Cardiac septum (tissue), 1 donor: Measurements from ENCODE around the gene YAF2. TPM values are rescaled to one million over a fixed set of nuclear protein-coding genes. Genes with fewer than 3 reads are reported as not detected.

Source experiments
- DNase-seq: peaks from one replicate; pipeline ENCODE4 v3.0.0-alpha.2; 2020; ENCODE audit warnings: low spot score
- intact Hi-C: fragments of 100-400 bp; cut with DNase I; formaldehyde crosslinking; loops from one replicate; pipeline ENCODE4 v1.14.0; 2022
- total RNA-seq: library from RNA; stranded (reverse); fragmentation: NEBNext Ultra II Directional; extraction: Animal tissue kit (Norgen Biotek cat#: 25700); gene quantifications from one replicate; pipeline ENCODE4 v1.2.1, GENCODE V29; 2021
- donor health status: DM: no; HTN: no; CAD: no.

Gene YAF2
- total RNA-seq, 1 donor from 2014 or later, result 84.8 TPM

GRCh38 chr12:42163913-42164312, 74.1 kb downstream of the YAF2 start:
- intact Hi-C loops, result no loop called here
- no peak for DNase-seq

DNA sequence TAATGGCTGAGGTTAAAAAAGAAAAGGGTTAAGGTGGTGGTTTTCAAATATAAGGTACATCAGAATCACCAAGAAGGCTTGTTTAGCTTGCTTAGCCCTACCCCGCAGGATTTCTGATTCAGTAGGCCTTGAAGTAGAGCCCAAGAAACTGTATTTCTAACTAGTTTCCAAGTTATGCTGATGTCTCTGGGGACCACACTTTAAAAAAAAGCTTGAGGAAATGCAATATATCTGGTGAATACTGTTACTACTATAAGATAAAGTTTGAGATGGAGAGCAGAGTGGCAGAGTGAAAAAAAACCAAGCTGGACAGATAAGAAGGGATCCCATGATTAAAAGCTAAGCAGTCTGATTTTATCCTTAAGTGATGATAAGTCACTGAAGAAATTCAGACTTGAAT, 75.1 kb downstream of the YAF2 start:
- no peak for DNase-seq
- intact Hi-C loops, result no loop called here

DNA sequence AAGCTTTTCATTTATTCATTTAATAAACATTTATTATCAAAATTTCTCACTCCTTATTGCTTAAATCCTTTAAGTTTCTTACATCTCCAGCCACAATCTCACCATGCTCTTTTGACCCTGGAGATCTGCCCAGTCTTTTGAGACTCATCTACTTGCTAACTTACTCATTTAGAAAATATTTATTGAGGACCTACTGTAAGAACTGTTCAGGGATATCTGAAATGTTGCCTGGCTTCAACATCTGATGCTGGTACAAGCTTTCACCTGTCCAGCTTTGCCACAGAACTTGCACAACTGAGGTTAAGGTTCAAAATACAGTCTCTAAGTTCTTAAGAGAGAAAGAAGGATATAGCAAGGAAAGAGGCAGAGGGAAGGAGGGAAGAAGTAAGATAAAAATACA, 75.9 kb downstream of the YAF2 start:
- intact Hi-C loops, result no loop called here
- DNase-seq, result no peak

GRCh38 chr12:42161529-42161928, 76.5 kb downstream of the YAF2 start:
- no peak for DNase-seq
- intact Hi-C loops, result no loop called here

GRCh38 chr12:42156232-42156631, 81.8 kb downstream of the YAF2 start:
- DNase-seq, result no peak
- intact Hi-C loops, result no loop called here

DNA sequence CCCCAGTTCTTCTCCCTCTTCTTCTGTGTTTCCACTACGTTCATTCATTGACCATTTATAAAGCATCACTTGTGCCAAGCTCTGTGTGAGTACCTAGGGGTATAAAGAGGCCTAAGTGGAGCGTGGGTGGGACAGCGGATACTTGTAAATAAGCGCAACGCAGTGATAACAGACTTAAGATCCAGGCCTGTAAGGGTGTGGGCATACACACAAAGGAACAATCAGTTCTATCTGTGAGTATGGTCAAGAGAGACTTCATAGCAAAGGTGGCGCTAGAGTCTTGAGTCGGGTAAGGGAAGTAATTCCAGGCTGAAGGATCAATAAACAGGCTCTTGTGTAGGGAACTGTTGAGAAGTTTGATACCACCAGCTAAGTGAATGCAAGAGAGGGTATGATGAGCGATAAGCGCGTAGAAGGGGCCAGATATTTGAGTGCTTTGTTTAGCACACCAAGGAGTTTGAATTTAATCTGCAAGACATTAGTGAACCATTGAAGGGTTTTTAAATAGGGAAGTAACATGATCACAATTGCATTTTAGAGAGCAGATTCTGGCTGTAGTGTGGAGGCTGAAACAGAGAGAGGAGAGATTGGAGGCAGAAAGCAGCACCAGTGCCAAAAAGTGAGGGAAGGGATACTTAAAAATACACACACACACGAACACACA, 92.4 kb downstream of the YAF2 start:
- DNase-seq, result no peak
- intact Hi-C loops, result loop anchor here (2.0 to 10.0 kb wide), 3 partner anchors 91 to 419 kb away; no protein-coding TSS in a partner anchor

DNA sequence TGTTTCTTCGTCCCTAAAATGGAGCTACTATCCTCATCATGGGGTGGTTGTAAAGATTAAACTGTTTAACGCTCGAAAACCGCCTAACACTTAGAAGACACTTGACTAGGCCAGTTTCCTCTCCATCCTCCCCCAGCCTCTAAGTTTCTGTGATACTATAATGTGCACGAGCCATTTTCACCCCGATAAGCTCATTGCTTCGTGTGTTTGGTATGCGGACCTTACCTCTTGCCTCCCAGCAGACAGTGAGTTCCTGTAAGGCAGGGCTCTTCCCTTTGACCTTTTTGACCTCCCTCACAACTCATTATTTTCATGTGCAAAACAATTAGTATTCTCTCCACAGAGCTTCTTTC, 92.9 kb downstream of the YAF2 start:
- no peak for DNase-seq
- intact Hi-C loops, result loop anchor here (2.0 to 10.0 kb wide), 3 partner anchors 92 to 420 kb away; no protein-coding TSS in a partner anchor

DNA sequence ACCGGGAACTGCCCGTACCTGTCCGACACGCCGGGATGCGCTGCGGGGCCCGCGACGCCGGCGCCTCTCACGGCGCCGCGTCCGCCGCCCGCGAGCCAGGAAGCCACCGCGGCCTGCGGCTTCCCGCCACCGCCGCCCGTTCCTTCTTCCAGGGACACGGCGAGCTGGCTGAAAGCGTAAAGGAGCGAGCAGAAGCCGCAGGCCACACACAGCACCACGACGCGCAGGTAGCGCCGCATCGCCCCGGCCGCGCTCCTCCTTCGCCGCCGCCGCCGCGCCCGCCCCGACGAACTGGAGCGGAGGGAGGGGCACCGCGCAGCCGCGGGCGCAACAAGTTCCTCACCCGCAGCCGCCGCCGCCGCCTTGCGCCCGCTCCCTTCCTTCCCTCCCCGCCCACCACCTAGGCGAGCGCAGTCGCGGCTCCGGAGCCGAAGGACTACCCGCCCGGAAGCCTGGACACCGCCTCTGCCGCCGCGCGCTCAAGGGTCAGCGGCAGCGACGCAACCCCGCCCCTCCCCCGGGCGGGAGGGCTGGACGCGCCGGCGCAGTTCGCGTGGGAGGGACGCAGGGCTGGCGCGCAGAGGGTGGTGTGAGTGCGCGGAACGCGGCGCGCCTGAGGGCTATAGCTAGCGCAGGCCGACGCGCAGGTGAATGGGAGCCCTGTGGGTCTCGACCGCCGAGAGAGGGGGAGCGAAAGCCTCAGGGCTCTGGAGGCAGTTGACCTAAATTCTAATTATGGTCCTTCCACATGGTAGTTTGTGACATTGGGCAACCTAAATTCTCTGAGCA, 93.4 kb downstream of the YAF2 start, which contains the start of gene GXYLT1:
Gene GXYLT1, minus strand, starts transcription at position 467 of the 789 bp plus-strand sequence. Its CDS starts 228 bp downstream, at position 239.
- intact Hi-C loops, result loop anchor here (2.0 to 10.0 kb wide), 4 partner anchors 92 to 420 kb away; partner anchors contain the start of genes PPHLN1 and ZCRB1
- DNase-seq, result peak; percentile 96

- intact Hi-C loops, result loop anchor here (2.0 to 10.0 kb wide), 4 partner anchors 93 to 421 kb away; partner anchors contain the start of genes PPHLN1 and ZCRB1
- DNase-seq, result no peak
Measured at GRCh38 chr12:42144158-42144407, 94.0 kb downstream of the YAF2 start.

DNA sequence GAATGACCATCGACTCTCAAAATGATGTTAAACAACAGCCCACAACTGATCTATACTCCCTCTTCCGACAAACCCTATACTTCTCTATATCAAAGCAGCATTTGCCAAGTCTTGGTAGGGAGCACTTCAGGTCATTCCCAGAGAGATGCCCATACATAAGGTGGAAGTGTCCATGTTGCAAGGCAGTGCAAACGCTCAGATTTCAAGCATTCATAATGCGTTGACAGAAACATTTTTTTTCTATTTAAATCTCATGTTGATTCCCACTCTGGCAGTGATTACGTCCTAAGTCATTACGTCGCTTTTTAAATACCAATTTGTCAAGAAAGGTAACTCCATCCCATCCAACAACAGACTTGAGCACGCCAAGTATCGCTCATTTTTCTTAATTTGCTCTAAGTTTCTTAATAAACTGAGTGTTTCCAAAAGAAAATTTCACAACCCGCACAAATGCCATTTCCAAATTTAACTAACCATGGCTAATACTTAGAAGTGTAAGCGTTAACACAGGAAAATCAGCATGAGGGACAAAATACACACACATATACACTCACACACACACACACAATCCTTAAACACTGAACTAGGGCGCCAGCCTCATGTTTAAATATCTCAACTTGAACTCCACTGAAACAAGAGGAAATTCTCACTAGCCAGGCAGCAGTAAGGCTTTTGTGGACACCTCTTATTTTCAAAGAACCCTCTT, 94.4 kb downstream of the YAF2 start:
- no peak for DNase-seq
- intact Hi-C loops, result loop anchor here (2.0 to 10.0 kb wide), 4 partner anchors 93 to 421 kb away; partner anchors contain the start of genes PPHLN1 and ZCRB1

GRCh38 chr12:42141981-42142606, 96.0 kb downstream of the YAF2 start:
- intact Hi-C loops, result loop anchor here (5.0 to 10.0 kb wide), 3 partner anchors 185 to 423 kb away; partner anchors contain the start of genes PPHLN1 and ZCRB1
- no peak for DNase-seq

DNA sequence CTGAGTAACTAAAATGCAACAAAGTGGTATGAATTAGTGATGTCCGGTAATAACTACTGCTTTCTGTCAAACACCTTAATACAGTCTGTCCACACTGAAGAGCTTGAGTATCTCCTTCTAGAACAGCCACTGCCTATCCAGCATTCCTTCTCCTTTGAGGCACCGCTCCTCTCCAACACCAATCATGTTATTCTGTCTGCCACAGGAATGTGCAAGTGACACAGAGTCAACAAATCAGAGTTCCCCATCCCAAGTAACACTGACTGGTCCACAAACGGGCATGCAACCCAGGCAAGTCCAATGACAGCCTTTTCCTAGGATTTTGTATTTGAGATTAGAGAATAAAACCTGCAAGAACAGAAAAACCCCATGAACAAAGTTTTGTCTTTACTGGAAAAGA, 97.1 kb downstream of the YAF2 start:
- intact Hi-C loops, result loop anchor here (5.0 to 10.0 kb wide), 3 partner anchors 186 to 424 kb away; partner anchors contain the start of genes PPHLN1 and ZCRB1
- no peak for DNase-seq

DNA sequence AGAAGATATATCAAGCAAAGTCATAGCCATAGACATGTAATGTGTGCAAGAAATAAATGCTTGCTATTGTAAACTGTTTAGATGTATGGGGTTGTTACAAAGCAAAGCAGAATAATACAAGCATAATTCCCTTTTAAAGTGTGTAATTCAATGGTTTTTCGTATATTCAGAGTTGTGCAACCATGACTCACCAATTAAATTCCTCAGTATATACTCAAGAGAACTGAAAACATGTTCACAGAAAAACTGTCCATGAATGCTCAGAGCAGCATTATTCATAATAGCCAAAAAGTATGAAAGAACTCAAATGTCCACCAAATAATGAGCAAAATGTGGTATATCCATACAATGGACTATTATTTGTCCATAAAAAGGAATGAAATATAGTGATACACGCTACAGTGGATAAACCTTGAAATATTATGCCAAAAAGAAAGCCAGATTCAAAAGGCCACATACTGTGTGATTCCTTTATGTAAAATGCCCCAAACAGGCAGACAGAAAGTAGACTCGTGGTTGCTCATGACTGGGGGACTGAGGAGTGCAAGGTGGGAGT, 102.7 kb downstream of the YAF2 start:
- no peak for DNase-seq
- intact Hi-C loops, result loop anchor here (10.0 kb wide), 1 partner anchor 1199 kb away; no protein-coding TSS in a partner anchor

DNA sequence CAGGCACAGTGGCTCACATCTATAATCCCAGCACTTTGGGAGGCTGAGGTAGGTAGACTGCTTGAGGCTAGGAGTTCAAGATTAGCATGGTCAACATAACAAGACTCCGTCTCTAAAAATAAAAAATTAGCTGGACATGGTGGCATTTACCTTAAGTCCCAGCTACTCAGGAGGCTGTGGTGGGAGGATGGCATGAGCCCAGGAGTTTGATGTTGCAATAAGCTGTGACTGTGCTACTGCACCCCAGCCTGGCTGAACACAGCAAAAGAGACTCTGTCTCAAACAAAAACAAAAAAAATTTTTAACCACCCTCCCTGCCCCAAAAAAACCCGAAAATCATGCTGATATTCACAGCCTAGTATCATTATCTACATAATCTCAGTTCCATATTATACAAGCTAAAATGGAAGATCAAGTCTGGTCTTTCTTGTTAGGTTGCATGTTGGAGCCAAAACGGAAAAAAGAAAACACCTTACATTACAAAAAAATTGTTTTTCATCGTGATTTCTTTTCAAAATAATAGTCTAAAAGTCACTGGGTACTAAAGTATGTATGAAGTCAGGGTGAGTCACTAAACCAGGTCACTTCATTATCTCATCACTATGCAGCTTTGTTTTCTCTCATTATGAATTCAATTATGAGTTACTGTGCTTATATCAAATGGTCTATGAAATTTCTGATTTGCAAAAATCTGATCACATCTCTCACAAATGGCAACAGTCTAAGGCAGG, 107.2 kb downstream of the YAF2 start:
- DNase-seq, result no peak
- intact Hi-C loops, result loop anchor here (10.0 kb wide), 1 partner anchor 1204 kb away; no protein-coding TSS in a partner anchor

DNA sequence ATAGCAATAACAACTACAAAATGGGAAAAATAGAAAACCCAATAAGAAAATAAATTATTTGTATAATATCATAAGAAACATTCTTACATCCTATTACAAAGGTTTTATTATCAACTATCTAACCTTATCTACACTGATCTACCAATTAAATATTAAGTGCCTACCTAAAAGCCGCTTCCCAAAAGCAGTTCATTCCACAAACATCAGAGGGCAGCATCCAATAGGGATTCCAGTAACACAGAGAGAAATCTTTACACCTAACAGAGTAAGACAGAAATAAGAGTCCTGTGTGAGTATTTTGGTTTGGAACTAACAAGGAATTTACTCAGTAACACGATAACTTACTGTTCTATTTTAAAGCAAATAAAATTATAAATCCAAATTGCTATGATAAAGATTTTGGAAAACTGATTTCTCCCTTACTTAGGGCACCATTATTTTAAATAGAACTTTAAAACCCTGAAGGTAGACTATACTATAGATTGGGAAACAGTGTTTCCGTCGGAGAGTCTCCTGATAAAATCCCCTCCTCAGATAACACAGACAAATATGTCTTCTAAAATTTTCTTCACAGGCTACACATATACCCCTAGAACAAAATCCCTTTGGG, 108.3 kb downstream of the YAF2 start:
- DNase-seq, result no peak
- intact Hi-C loops, result loop anchor here (2.0 to 10.0 kb wide), 2 partner anchors 203 to 1205 kb away; no protein-coding TSS in a partner anchor

GRCh38 chr12:42128888-42129287, 109.2 kb downstream of the YAF2 start:
- DNase-seq, result no peak
- intact Hi-C loops, result loop anchor here (2.0 kb wide), 1 partner anchor 204 kb away; no protein-coding TSS in a partner anchor

- intact Hi-C loops, result loop anchor here (2.0 kb wide), 1 partner anchor 204 kb away; no protein-coding TSS in a partner anchor
- DNase-seq, result no peak
Measured at GRCh38 chr12:42128327-42128726, 109.7 kb downstream of the YAF2 start.

GRCh38 chr12:42126963-42127362, 111.1 kb downstream of the YAF2 start:
- intact Hi-C loops, result no loop called here
- no peak for DNase-seq
